ENCODE results near the gene PDZD11. TPM values are rescaled to one million over a fixed set of nuclear protein-coding genes. Genes with fewer than 3 reads are reported as not detected.
"Not testable (repeated sequence)": the region's sequence is repeated elsewhere in the genome, so short reads cannot be mapped to it uniquely, and the experiment has no call there.

Gene PDZD11
- polyA plus RNA-seq: 100 to 1,000 TPM in 1 of 4 donors, 10 to 100 TPM in 3; 43.6 to 121 (median 64.0) TPM
- long read RNA-seq, donor 1, transcript PDZD11-201 (7 exons, 1,043 nt): major isoform, 25 of 29 reads
- long read RNA-seq, donor 1, partial matches to known transcripts: 0 of 29 reads
- long read RNA-seq, donor 1, other reads (novel, unspliced or antisense): 0 of 29 reads
- long read RNA-seq, donor 2, transcript PDZD11-201 (7 exons, 1,043 nt): major isoform, 10 of 12 reads
- long read RNA-seq, donor 2, partial matches to known transcripts: 0 of 12 reads
- long read RNA-seq, donor 2, other reads (novel, unspliced or antisense): 0 of 12 reads
- long read RNA-seq, donor 3, transcript PDZD11-201 (7 exons, 1,043 nt): major isoform, 11 of 16 reads
- long read RNA-seq, donor 3, partial matches to known transcripts: 5 of 16 reads
- long read RNA-seq, donor 3, other reads (novel, unspliced or antisense): 0 of 16 reads
- long read RNA-seq, donor 4: 0 reads
- long read RNA-seq, donor 5, transcript PDZD11-201 (7 exons, 1,043 nt): major isoform, 5 of 5 reads
- long read RNA-seq, donor 5, partial matches to known transcripts: 0 of 5 reads
- long read RNA-seq, donor 5, other reads (novel, unspliced or antisense): 0 of 5 reads
- long read RNA-seq, donor 6, transcript PDZD11-201 (7 exons, 1,043 nt): major isoform, 16 of 17 reads
- long read RNA-seq, donor 6, partial matches to known transcripts: 0 of 17 reads
- long read RNA-seq, donor 6, other reads (novel, unspliced or antisense): 0 of 17 reads
- long read RNA-seq, donor 7, transcript PDZD11-201 (7 exons, 1,043 nt): major isoform, 40 of 46 reads
- long read RNA-seq, donor 7, transcript PDZD11-202 (8 exons, 784 nt): minor isoform, 6 of 46 reads
- long read RNA-seq, donor 7, partial matches to known transcripts: 0 of 46 reads
- long read RNA-seq, donor 7, other reads (novel, unspliced or antisense): 0 of 46 reads
- long read RNA-seq, donor 8, partial matches to known transcripts: 0 of 6 reads
- long read RNA-seq, donor 8, other reads (novel, unspliced or antisense): 0 of 6 reads
- long read RNA-seq, donor 9, partial matches to known transcripts: 0 of 4 reads
- long read RNA-seq, donor 9, other reads (novel, unspliced or antisense): 0 of 4 reads
- long read RNA-seq, donor 10, transcript PDZD11-201 (7 exons, 1,043 nt): major isoform, 23 of 30 reads
- long read RNA-seq, donor 10, partial matches to known transcripts: 5 of 30 reads
- long read RNA-seq, donor 10, other reads (novel, unspliced or antisense): 0 of 30 reads

GRCh38 chrX:70289793-70290770, at the start of gene PDZD11, which contains the start of gene KIF4A:
TSS of gene PDZD11 (minus strand) at chrX:70289927. CDS start at chrX:70289341, 586 bp downstream.
TSS of gene KIF4A (plus strand) at chrX:70290104. CDS start at chrX:70290459, 355 bp downstream.
- 0 to 39% (median 16%) methylated on average over 53 to 62 of the region's 62 CpGs for WGBS, 3 donors
- DNase-seq (peak; percentile 86 to 88), FAIRE-seq (no peak)
- H3K27ac ChIP-seq (ENCODE audit: low read depth in 1 of 3, low read length in 2 of 3): peak within 1 kb of the TSS; percentile 57 to 85 (median 65)
- no peaks in the 10 kb centered on the region for H3K27me3 ChIP-seq (ENCODE audit: control insufficient read depth in 3 of 3, insufficient read depth in 3 of 3, low read length in 3 of 3)
- H3K36me3 ChIP-seq (ENCODE audit: control insufficient read depth in 3 of 3, insufficient read depth in 2 of 3, low read depth in 1 of 3, low read length in 3 of 3): peaks cover 0 to 7% (median 0%) of the 10 kb centered on the region in 3 donors
- H3K4me1 ChIP-seq (ENCODE audit: control insufficient read depth in 3 of 3, insufficient read depth in 2 of 3, low read depth in 1 of 3, low read length in 2 of 3): no peaks in the 10 kb centered on the region
- H3K9me3 ChIP-seq (ENCODE audit: control insufficient read depth in 2 of 2, insufficient read depth in 1 of 2, low read depth in 1 of 2, low read length in 1 of 2): no peaks in the 10 kb centered on the region
- peak within 1 kb of the TSS; percentile 46 to 74 (median 64) for H3K4me3 ChIP-seq (ENCODE audit: low read depth in 1 of 3, low read length in 3 of 3)

DNA sequence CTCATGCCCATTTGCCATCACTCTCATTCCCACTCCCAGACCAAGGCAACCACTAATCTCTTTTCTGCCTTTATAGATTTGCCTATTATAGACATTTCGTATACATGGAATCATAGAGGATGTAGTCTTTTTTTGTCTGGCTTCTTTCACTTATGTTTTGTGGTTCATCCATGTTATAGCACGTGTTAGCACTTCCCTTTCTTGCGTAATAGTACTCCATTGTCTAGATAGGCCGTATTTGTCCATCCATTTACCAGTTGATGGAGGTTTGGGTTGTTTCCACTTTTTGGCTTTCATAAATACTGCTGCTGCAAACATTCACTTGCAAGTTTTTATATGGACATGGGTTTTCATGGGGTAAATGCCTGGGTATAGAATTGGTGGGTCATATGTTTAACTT, 48.6 kb upstream of the PDZD11 start:
- Histone ChIP-seq H3K4me3 (ENCODE audit: low read depth in 1 of 3, low read length in 3 of 3) (no peak overlapping the region), H3K36me3 (ENCODE audit: control insufficient read depth in 3 of 3, insufficient read depth in 2 of 3, low read depth in 1 of 3, low read length in 3 of 3) (no peaks in the 10 kb centered on the region), H3K27me3 (ENCODE audit: control insufficient read depth in 3 of 3, insufficient read depth in 3 of 3, low read length in 3 of 3) (no peaks in the 10 kb centered on the region), H3K4me1 (ENCODE audit: control insufficient read depth in 3 of 3, insufficient read depth in 2 of 3, low read depth in 1 of 3, low read length in 2 of 3) (no peaks in the 10 kb centered on the region), H3K27ac (ENCODE audit: low read depth in 1 of 3, low read length in 2 of 3) (no peak overlapping the region), H3K9me3 (ENCODE audit: control insufficient read depth in 2 of 2, insufficient read depth in 1 of 2, low read depth in 1 of 2, low read length in 1 of 2) (no peaks in the 10 kb centered on the region)
- WGBS, 3 donors: 81 to 89% (median 88%) methylated on average over 4 of the region's 4 CpGs
- DNase-seq (no peak), FAIRE-seq (no peak)

- no peak for DNase-seq
- H3K9me3 ChIP-seq (ENCODE audit: control insufficient read depth in 2 of 2, insufficient read depth in 1 of 2, low read depth in 1 of 2, low read length in 1 of 2): no peaks in the 10 kb centered on the region
Measured at GRCh38 chrX:70336767-70337166, 47.0 kb upstream of the PDZD11 start.

DNA sequence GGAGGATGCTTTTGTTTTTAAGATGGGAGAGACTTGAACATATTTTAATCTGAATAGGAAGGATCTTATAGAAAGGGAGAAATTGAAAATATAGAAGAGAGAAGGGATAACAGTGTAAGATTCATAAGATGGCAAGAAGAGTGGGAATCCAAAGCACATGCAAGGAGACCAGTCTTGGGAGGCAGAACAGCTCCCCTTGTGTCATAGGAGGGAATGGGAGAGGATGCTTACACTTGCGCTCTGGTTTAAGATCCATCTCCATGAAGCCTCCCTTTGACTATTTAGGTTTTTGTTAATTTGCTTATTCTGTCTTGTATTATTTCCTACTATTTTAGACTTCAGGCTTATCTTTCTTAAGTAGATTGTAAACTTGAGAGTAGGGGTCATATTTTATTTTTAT, 42.9 kb upstream of the PDZD11 start:
- H3K9me3 ChIP-seq (ENCODE audit: control insufficient read depth in 2 of 2, insufficient read depth in 1 of 2, low read depth in 1 of 2, low read length in 1 of 2): no peaks in the 10 kb centered on the region
- no peak overlapping the region for H3K27ac ChIP-seq (ENCODE audit: low read depth in 1 of 3, low read length in 2 of 3)
- no peaks in the 10 kb centered on the region for H3K36me3 ChIP-seq (ENCODE audit: control insufficient read depth in 3 of 3, insufficient read depth in 2 of 3, low read depth in 1 of 3, low read length in 3 of 3)
- no peak overlapping the region for H3K4me3 ChIP-seq (ENCODE audit: low read depth in 1 of 3, low read length in 3 of 3)
- WGBS, 3 donors: 86 to 100% (median 96%) methylated on average over 1 of the region's 1 CpG
- FAIRE-seq (no peak), DNase-seq (no peak)
- H3K4me1 ChIP-seq (ENCODE audit: control insufficient read depth in 3 of 3, insufficient read depth in 2 of 3, low read depth in 1 of 3, low read length in 2 of 3): no peaks in the 10 kb centered on the region
- H3K27me3 ChIP-seq (ENCODE audit: control insufficient read depth in 3 of 3, insufficient read depth in 3 of 3, low read length in 3 of 3): no peaks in the 10 kb centered on the region

More at GRCh38 chrX:70336767-70337166, 47.0 kb upstream of the PDZD11 start:
- Histone ChIP-seq H3K27me3 (ENCODE audit: control insufficient read depth in 3 of 3, insufficient read depth in 3 of 3, low read length in 3 of 3) (no peaks in the 10 kb centered on the region), H3K4me1 (ENCODE audit: control insufficient read depth in 3 of 3, insufficient read depth in 2 of 3, low read depth in 1 of 3, low read length in 2 of 3) (no peaks in the 10 kb centered on the region), H3K27ac (ENCODE audit: low read depth in 1 of 3, low read length in 2 of 3) (no peak overlapping the region), H3K4me3 (ENCODE audit: low read depth in 1 of 3, low read length in 3 of 3) (no peak overlapping the region), H3K36me3 (ENCODE audit: control insufficient read depth in 3 of 3, insufficient read depth in 2 of 3, low read depth in 1 of 3, low read length in 3 of 3) (no peaks in the 10 kb centered on the region)
- no peak for FAIRE-seq

DNA sequence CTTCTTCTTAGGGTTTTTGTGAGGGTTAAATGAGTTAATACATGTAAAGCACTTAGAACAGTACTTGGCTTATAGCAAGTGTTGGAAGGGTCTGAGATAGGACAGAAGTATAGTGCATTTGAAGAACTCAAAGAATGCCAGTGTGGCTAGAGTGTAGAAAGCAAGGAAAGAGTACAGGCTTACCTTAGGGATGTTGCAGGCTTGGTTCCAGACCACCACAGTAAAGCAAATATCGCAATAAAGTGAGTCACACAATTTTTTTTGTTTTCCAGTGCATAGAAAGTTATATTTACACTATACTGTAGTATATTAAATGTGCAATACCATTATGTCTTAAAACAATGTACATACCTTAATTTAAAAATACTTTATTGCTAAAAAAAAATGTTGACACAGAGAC, 41.4 kb upstream of the PDZD11 start:
- Histone ChIP-seq H3K4me3 (ENCODE audit: low read depth in 1 of 3, low read length in 3 of 3) (no peak overlapping the region), H3K4me1 (ENCODE audit: control insufficient read depth in 3 of 3, insufficient read depth in 2 of 3, low read depth in 1 of 3, low read length in 2 of 3) (no peaks in the 10 kb centered on the region), H3K9me3 (ENCODE audit: control insufficient read depth in 2 of 2, insufficient read depth in 1 of 2, low read depth in 1 of 2, low read length in 1 of 2) (no peaks in the 10 kb centered on the region), H3K27ac (ENCODE audit: low read depth in 1 of 3, low read length in 2 of 3) (no peak overlapping the region), H3K36me3 (ENCODE audit: control insufficient read depth in 3 of 3, insufficient read depth in 2 of 3, low read depth in 1 of 3, low read length in 3 of 3) (no peaks in the 10 kb centered on the region), H3K27me3 (ENCODE audit: control insufficient read depth in 3 of 3, insufficient read depth in 3 of 3, low read length in 3 of 3) (no peaks in the 10 kb centered on the region)
- FAIRE-seq: no peak
- no peak for DNase-seq
- 54 to 100% (median 95%) methylated on average over 1 of the region's 1 CpG for WGBS, 3 donors

GRCh38 chrX:70324326-70324725, 34.6 kb upstream of the PDZD11 start:
- no peak overlapping the region for H3K27ac ChIP-seq (ENCODE audit: low read depth in 1 of 3, low read length in 2 of 3)
- no peaks in the 10 kb centered on the region for H3K9me3 ChIP-seq (ENCODE audit: control insufficient read depth in 2 of 2, insufficient read depth in 1 of 2, low read depth in 1 of 2, low read length in 1 of 2)
- H3K4me1 ChIP-seq (ENCODE audit: control insufficient read depth in 3 of 3, insufficient read depth in 2 of 3, low read depth in 1 of 3, low read length in 2 of 3): no peaks in the 10 kb centered on the region
- H3K36me3 ChIP-seq (ENCODE audit: control insufficient read depth in 3 of 3, insufficient read depth in 2 of 3, low read depth in 1 of 3, low read length in 3 of 3): no peaks in the 10 kb centered on the region
- DNase-seq: no peak
- no peaks in the 10 kb centered on the region for H3K27me3 ChIP-seq (ENCODE audit: control insufficient read depth in 3 of 3, insufficient read depth in 3 of 3, low read length in 3 of 3)
- FAIRE-seq: no peak
- H3K4me3 ChIP-seq (ENCODE audit: low read depth in 1 of 3, low read length in 3 of 3): no peak overlapping the region
- 87 to 97% (median 95%) methylated on average over 2 of the region's 2 CpGs for WGBS, 3 donors

- not testable (repeated sequence) for H3K36me3 ChIP-seq (ENCODE audit: control insufficient read depth in 3 of 3, insufficient read depth in 2 of 3, low read depth in 1 of 3, low read length in 3 of 3); H3K27ac ChIP-seq (ENCODE audit: low read depth in 1 of 3, low read length in 2 of 3); DNase-seq; H3K27me3 ChIP-seq (ENCODE audit: control insufficient read depth in 3 of 3, insufficient read depth in 3 of 3, low read length in 3 of 3); H3K4me1 ChIP-seq (ENCODE audit: control insufficient read depth in 3 of 3, insufficient read depth in 2 of 3, low read depth in 1 of 3, low read length in 2 of 3); H3K9me3 ChIP-seq (ENCODE audit: control insufficient read depth in 2 of 2, insufficient read depth in 1 of 2, low read depth in 1 of 2, low read length in 1 of 2); H3K4me3 ChIP-seq (ENCODE audit: low read depth in 1 of 3, low read length in 3 of 3)
- 91 to 96% (median 96%) methylated on average over 6 of the region's 6 CpGs for WGBS, 3 donors
- FAIRE-seq: peak; percentile 41
Measured at GRCh38 chrX:70323628-70324027, 33.9 kb upstream of the PDZD11 start.

All from small intestine (tissue), 16 donors.